OCI-LY7 (cell line): ENCODE measurements around the gene PTPRO.

Source experiments
- CTCF ChIP-seq: fragments of 200-600 bp; sonication (generic); conservative IDR thresholded peaks from 2 replicates; pipeline ENCODE4 v1.5.1; 2014; ENCODE audit warnings: mild to moderate bottlenecking, antibody characterized with exemption, low read length, moderate library complexity, mixed read lengths
- EZH2phosphoT487 ChIP-seq: fragments of 200-600 bp; sonication (generic); IDR thresholded peaks from 2 replicates; pipeline ENCODE4 v1.6.1; 2018; ENCODE audit warnings: low read depth, borderline replicate concordance, mild to moderate bottlenecking, mixed run types, antibody characterized with exemption, low read length, moderate library complexity, mixed read lengths

DNA sequence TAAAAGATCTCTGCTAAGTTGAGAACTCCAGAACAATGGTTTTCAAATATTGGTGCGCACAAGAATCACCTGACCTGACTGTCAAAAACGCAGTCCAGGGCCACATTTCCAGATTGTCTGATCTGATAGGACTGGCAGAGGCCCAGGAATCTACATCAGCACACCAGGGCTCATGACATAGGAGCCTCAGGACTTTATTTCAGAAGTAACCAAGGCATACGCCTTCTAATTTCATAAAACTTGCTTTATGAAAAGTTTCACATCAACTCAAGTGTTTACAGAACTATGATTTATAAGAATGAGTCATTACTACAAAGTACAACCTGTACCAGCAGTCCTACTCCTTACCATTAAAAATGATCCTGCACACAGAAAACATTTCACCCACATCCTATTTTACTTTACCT lies 47.7 kb upstream of the PTPRO start:
- TF ChIP-seq CTCF, result no peak
- no peak for TF ChIP-seq EZH2phosphoT487
